GM12878 (cell line): ENCODE measurements around the gene RCE1. TPM values are rescaled to one million over a fixed set of nuclear protein-coding genes. Genes with fewer than 3 reads are reported as not detected.

Experiments used
- BCL11A ChIP-seq: IDR thresholded peaks from 2 replicates; pipeline ENCODE4 v1.6.1; 2011; ENCODE audit warnings: low read depth, low read length
- BMI1 ChIP-seq: fragments of 450-650 bp; IDR thresholded peaks from 2 replicates; pipeline ENCODE4 v1.6.1; 2016; ENCODE audit warnings: mild to moderate bottlenecking, moderate library complexity, borderline replicate concordance
- KDM1A ChIP-seq: fragments of 200-600 bp; sonication (generic); IDR thresholded peaks from 2 replicates; pipeline ENCODE4 v1.6.1; 2016; ENCODE audit warnings: borderline replicate concordance
- NFXL1 ChIP-seq: fragments of 450-650 bp; IDR thresholded peaks from 2 replicates; pipeline ENCODE4 v1.6.1; 2017; ENCODE audit warnings: antibody characterized with exemption, mild to moderate bottlenecking, borderline replicate concordance
- NR2C1 ChIP-seq: fragments of 450-650 bp; IDR thresholded peaks from 2 replicates; pipeline ENCODE4 v1.6.1; 2017; ENCODE audit warnings: antibody characterized with exemption, mild to moderate bottlenecking, moderate library complexity
- NRF1 ChIP-seq: conservative IDR thresholded peaks from 2 replicates; pipeline ENCODE4 v1.6.1; 2011; ENCODE audit warnings: mild to moderate bottlenecking, low read depth, low read length, improper control_type of control experiment
- PAX5 ChIP-seq: IDR thresholded peaks from 2 replicates; pipeline ENCODE4 v1.6.1; 2011; ENCODE audit warnings: low read depth, low read length, borderline replicate concordance
- POLR2A ChIP-seq: IDR thresholded peaks from 2 replicates; pipeline ENCODE4 v1.6.1; 2011; ENCODE audit warnings: low read depth, mild to moderate bottlenecking, low read length
- SMAD5 ChIP-seq: IDR thresholded peaks from 2 replicates; pipeline ENCODE4 v1.6.1; 2016; ENCODE audit warnings: antibody characterized with exemption, low read depth
- SREBF2 ChIP-seq: IDR thresholded peaks from 2 replicates; pipeline ENCODE4 v1.6.1; 2012; ENCODE audit warnings: mild to moderate bottlenecking, low read length
- SUPT20H ChIP-seq: IDR thresholded peaks from 2 replicates; pipeline ENCODE4 v1.6.1; 2011; ENCODE audit warnings: low read depth, mild to moderate bottlenecking, low read length, moderate library complexity, borderline replicate concordance; ENCODE audit not compliant: control insufficient read depth
- SUZ12 ChIP-seq: fragments of 200-600 bp; sonication (generic); IDR thresholded peaks from one replicate; pipeline ENCODE4 v1.6.1; 2018; ENCODE audit warnings: antibody characterized with exemption, mild to moderate bottlenecking; ENCODE audit not compliant: unreplicated experiment
- TBL1XR1 ChIP-seq: IDR thresholded peaks from 2 replicates; pipeline ENCODE4 v1.6.1; 2012; ENCODE audit warnings: low read depth, low read length, improper control_type of control experiment
- TCF3 ChIP-seq: IDR thresholded peaks from 2 replicates; pipeline ENCODE4 v1.6.1; 2012; ENCODE audit warnings: low read depth, mild to moderate bottlenecking, low read length, borderline replicate concordance; ENCODE audit not compliant: insufficient read depth
- ZNF622 ChIP-seq: fragments of 450-650 bp; IDR thresholded peaks from 2 replicates; pipeline ENCODE4 v1.6.1; 2017; ENCODE audit warnings: mild to moderate bottlenecking, inconsistent platforms
- polyA plus RNA-seq, 11 experiments: library from polyadenylated mRNA; depleted of rRNA in 4 of 11; unstranded in 6 of 11; stranded (reverse) in 5 of 11; fragments of >200 nt; fragmentation: Nextera tagmentation in 4 of 11; fragmentation: Illumina TruSeq in 1 of 11; extraction: Ambion mirVana in 4 of 11; extraction: Trizol in 1 of 11; gene quantifications; 1 replicate in 1 of 11; 2 replicates in 10 of 11; pipeline versions ENCODE4 v1.2.1 to v1.2.3, GENCODE V29; 2011 to 2016; ENCODE audit warnings: inconsistent platforms in 2 of 11, missing spikeins in 2 of 11, low read depth in 1 of 11
- total RNA-seq, 4 experiments: library from RNA; depleted of rRNA in 3 of 4; stranded (reverse); fragments of >200 nt in 3 of 4; fragmentation: Illumina TruSeq in 1 of 4; extraction: Trizol in 1 of 4; gene quantifications; 2 replicates each; pipeline versions ENCODE4 v1.2.1 to v1.2.3, GENCODE V29; 2013 to 2021
- TF ChIP-seq, protein P1 (sequence below): fragments of 450-650 bp; IDR thresholded peaks from 2 replicates; pipeline ENCODE4 v1.6.1; 2018; ENCODE audit warnings: mild to moderate bottlenecking, low read depth, moderate library complexity; ENCODE audit not compliant: partially characterized antibody
- TF ChIP-seq, protein P2 (sequence below): fragments of 450-650 bp; formaldehyde crosslinking; IDR thresholded peaks from 2 replicates; pipeline ENCODE4 v1.5.0; 2022; ENCODE audit warnings: mild to moderate bottlenecking, missing genetic modification characterization
- TF ChIP-seq, protein P3 (sequence below): IDR thresholded peaks from 2 replicates; pipeline ENCODE4 v1.6.1; 2011; ENCODE audit warnings: low read depth, low read length, improper control_type of control experiment, borderline replicate concordance
- TF ChIP-seq, protein P4 (sequence below): fragments of 450-650 bp; IDR thresholded peaks from 2 replicates; pipeline ENCODE4 v1.6.1; 2016; ENCODE audit warnings: mild to moderate bottlenecking, moderate library complexity, borderline replicate concordance

The RCE1 gene
- total and polyA plus RNA-seq, 10 of the 15 experiments (the other 5 are each of a cell fraction or from before 2014, with no cell fraction given) = 0.79 to 32.9 (median 16.4) TPM

DNA sequence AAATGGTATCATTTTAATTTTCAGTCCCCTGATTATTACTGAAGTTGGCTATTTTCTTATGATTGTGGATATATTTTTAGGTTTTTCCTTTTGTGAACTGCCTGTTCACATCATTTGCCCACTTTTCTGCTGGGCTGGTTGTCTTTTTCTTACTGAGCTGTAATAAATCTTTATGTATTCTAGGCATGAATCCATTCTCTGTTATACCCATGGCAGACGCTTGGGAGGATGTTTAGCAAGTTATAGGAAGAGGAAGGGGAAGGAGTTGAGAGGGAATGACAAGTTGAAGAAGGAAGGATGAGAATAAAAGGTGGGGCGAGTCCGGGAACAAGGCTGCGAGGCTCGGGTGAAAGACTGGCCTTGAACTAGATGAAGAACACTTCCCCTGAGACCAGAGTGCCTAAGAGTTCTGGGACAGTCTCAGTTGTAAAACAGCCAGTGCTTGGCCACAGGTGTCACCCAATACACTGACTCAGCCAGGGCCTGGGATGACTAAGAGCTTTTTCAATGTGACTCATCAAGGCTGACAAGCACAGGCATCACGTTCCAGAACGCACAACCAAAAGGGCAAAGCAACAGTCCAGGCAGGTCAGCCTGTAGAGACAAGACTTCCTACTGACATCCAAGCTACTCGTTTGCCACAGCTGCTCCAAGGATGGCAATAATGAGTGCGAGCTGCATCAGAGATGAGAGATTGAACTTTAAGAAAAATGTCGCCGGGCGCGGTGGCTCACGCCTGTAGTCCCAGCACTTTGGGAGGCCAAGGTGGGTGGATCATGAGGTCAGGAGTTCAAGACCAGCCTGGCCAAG lies 48.8 kb downstream of the RCE1 start (continued):
- TF ChIP-seq, protein P1, sequence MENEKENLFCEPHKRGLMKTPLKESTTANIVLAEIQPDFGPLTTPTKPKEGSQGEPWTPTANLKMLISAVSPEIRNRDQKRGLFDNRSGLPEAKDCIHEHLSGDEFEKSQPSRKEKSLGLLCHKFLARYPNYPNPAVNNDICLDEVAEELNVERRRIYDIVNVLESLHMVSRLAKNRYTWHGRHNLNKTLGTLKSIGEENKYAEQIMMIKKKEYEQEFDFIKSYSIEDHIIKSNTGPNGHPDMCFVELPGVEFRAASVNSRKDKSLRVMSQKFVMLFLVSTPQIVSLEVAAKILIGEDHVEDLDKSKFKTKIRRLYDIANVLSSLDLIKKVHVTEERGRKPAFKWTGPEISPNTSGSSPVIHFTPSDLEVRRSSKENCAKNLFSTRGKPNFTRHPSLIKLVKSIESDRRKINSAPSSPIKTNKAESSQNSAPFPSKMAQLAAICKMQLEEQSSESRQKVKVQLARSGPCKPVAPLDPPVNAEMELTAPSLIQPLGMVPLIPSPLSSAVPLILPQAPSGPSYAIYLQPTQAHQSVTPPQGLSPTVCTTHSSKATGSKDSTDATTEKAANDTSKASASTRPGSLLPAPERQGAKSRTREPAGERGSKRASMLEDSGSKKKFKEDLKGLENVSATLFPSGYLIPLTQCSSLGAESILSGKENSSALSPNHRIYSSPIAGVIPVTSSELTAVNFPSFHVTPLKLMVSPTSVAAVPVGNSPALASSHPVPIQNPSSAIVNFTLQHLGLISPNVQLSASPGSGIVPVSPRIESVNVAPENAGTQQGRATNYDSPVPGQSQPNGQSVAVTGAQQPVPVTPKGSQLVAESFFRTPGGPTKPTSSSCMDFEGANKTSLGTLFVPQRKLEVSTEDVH = no peak
- peak; percentile 60; the same call in 1 of the 2 replicates for TF ChIP-seq TBL1XR1
- TF ChIP-seq NFXL1 = no peak
- no peak for TF ChIP-seq SREBF2
- no peak for TF ChIP-seq NRF1
- TF ChIP-seq, protein P2, sequence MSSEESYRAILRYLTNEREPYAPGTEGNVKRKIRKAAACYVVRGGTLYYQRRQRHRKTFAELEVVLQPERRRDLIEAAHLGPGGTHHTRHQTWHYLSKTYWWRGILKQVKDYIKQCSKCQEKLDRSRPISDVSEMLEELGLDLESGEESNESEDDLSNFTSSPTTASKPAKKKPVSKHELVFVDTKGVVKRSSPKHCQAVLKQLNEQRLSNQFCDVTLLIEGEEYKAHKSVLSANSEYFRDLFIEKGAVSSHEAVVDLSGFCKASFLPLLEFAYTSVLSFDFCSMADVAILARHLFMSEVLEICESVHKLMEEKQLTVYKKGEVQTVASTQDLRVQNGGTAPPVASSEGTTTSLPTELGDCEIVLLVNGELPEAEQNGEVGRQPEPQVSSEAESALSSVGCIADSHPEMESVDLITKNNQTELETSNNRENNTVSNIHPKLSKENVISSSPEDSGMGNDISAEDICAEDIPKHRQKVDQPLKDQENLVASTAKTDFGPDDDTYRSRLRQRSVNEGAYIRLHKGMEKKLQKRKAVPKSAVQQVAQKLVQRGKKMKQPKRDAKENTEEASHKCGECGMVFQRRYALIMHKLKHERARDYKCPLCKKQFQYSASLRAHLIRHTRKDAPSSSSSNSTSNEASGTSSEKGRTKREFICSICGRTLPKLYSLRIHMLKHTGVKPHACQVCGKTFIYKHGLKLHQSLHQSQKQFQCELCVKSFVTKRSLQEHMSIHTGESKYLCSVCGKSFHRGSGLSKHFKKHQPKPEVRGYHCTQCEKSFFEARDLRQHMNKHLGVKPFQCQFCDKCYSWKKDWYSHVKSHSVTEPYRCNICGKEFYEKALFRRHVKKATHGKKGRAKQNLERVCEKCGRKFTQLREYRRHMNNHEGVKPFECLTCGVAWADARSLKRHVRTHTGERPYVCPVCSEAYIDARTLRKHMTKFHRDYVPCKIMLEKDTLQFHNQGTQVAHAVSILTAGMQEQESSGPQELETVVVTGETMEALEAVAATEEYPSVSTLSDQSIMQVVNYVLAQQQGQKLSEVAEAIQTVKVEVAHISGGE (CRISPR knock-in tag) = no peak
- peak; percentile 95; the same call in 1 of the 2 replicates for TF ChIP-seq BCL11A
- no peak for TF ChIP-seq NR2C1
- TF ChIP-seq SMAD5 = no peak
- TF ChIP-seq KDM1A = no peak
- TF ChIP-seq, protein P3, sequence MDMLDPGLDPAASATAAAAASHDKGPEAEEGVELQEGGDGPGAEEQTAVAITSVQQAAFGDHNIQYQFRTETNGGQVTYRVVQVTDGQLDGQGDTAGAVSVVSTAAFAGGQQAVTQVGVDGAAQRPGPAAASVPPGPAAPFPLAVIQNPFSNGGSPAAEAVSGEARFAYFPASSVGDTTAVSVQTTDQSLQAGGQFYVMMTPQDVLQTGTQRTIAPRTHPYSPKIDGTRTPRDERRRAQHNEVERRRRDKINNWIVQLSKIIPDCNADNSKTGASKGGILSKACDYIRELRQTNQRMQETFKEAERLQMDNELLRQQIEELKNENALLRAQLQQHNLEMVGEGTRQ = no peak
- TF ChIP-seq, protein P4, sequence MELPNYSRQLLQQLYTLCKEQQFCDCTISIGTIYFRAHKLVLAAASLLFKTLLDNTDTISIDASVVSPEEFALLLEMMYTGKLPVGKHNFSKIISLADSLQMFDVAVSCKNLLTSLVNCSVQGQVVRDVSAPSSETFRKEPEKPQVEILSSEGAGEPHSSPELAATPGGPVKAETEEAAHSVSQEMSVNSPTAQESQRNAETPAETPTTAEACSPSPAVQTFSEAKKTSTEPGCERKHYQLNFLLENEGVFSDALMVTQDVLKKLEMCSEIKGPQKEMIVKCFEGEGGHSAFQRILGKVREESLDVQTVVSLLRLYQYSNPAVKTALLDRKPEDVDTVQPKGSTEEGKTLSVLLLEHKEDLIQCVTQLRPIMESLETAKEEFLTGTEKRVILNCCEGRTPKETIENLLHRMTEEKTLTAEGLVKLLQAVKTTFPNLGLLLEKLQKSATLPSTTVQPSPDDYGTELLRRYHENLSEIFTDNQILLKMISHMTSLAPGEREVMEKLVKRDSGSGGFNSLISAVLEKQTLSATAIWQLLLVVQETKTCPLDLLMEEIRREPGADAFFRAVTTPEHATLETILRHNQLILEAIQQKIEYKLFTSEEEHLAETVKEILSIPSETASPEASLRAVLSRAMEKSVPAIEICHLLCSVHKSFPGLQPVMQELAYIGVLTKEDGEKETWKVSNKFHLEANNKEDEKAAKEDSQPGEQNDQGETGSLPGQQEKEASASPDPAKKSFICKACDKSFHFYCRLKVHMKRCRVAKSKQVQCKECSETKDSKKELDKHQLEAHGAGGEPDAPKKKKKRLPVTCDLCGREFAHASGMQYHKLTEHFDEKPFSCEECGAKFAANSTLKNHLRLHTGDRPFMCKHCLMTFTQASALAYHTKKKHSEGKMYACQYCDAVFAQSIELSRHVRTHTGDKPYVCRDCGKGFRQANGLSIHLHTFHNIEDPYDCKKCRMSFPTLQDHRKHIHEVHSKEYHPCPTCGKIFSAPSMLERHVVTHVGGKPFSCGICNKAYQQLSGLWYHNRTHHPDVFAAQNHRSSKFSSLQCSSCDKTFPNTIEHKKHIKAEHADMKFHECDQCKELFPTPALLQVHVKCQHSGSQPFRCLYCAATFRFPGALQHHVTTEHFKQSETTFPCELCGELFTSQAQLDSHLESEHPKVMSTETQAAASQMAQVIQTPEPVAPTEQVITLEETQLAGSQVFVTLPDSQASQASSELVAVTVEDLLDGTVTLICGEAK = no peak
- peak; percentile 98 for TF ChIP-seq TCF3
- no peak for TF ChIP-seq POLR2A
- no peak for TF ChIP-seq SUZ12
- peak; percentile 92; the same call in 1 of the 2 replicates for TF ChIP-seq PAX5
- TF ChIP-seq BMI1 = no peak
- TF ChIP-seq SUPT20H = no peak
- TF ChIP-seq ZNF622 = no peak
